NCI-H446 treated with DMSO at 0.1 percent for 48 hours (cell line): ENCODE measurements around the gene FASTKD3.

ENCODE experiments used
- DNase-seq: peaks from one replicate; lab custom pipeline; 2025; lab: John Stamatoyannopoulos, UW

The FASTKD3 gene

DNA sequence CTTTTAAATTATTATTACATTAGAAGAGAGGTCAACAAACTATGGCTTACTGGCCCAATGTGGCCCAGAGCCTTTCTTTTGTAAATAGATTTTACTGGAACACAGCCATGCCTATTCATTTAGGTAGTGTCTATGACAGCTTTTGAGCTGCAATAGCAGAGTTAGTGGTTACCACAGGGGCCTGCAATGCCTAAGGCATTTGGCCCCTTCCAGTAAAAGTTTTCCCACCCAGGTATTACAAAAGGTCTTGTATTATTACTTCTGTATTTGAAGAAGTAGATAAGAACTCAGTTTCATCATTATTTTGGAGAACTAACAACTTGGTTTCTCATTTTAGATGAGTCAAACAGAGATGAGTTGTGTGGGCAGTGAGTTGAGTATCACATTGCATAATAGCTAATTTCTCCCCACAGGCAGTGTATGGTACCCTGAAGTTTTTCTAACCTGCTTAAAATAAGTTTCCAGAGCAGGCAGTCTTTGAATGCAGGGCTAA lies 9.6 kb upstream of the FASTKD3 start:
- DNase-seq = no peak

DNA sequence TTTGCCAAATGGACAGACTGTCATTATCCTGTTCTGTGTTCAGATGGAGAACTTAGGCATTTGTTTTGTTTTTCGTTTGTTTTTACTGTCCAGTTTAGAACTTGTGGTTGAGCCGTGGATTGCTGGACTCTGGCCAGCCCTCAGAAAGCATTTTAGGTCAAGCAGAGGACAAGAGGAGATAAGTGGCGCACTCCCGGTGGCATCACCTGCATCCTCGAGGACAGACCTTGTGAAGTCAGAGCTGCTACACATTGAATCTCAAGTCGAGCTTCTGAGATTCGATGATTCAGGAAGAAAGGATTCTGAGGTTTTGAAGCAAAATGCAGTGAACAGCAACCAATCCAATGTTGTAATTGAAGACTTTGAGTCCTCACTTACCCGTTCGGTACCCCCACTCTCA lies 9.0 kb upstream of the FASTKD3 start:
- DNase-seq = no peak

DNA sequence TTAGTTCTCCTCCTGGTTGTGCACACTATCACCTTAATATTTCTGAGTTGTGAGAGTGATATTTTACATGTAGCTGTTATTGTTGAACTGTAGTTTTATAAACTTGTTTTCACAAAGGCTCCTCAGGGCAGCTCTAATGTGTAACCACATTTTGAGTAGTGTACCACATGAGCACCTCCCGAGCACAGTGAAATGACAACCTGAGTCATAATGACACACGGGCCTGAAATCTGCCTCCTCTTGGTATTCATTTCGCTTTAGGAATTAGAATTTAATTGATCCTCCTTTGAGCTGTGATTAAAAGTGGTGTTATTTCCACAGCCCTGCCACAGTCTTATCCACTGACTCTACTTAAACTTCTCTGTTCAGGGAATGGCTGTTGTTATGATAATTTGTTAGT lies 8.0 kb upstream of the FASTKD3 start:
- DNase-seq = no peak

DNA sequence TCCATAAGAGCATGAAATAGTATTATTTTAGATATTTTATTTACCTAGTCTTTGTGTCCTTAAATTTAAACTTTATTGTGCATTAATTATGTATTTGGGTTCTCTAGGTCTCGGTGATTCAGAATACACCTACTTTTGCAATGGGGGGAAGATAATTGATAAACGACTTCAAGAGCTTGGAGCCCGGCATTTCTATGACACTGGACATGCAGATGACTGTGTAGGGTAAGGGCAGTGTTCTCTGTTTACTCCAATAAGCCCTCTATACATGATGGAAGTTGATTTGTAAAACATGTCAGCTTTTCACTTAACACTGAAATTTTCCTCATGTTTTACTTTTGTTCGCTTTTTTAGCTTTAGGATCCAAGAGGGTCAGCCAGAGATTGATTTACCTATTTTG lies 6.3 kb upstream of the FASTKD3 start:
- no peak for DNase-seq

- no peak for DNase-seq
Observed at GRCh38 chr5:7874639-7875038, 5.8 kb upstream of the FASTKD3 start.

GRCh38 chr5:7873216-7873615 lies 4.4 kb upstream of the FASTKD3 start:
- DNase-seq = no peak

DNA sequence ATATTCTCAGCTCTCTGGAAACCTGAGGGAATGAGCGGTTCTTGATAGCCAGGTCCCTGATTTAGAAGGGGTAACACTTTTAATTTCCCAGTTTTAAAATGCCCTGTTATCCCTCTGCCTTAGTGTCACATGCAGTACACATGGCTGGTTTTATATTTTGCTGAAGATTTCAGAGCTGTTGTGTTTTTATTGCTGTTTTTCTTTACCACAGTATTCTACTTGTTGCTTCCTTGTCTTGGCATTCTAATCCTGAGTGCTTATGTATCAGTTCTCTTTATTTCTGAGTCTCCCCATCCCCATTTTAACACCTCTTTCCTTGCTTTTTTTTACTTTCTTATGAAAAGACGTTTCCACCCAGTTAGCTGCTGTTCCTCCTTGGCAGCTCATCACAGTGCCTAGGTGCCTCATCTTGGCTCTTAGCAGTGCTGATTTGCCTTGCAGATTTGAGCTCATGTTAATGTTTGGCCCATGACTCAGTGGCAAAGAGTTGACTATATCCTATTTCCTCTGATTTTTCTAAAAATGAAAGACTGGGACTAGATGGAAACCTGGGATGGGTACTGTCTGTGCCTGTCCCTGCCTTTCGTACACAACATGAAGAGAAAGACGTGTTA lies 3.8 kb upstream of the FASTKD3 start:
- no peak for DNase-seq

GRCh38 chr5:7871653-7872052 lies 2.8 kb upstream of the FASTKD3 start:
- DNase-seq = no peak

GRCh38 chr5:7869474-7870136 lies 774 bp upstream of the FASTKD3 start:
- DNase-seq = no peak

- no peak for DNase-seq
Observed at GRCh38 chr5:7868427-7868772, 431 bp downstream of the FASTKD3 start.

DNA sequence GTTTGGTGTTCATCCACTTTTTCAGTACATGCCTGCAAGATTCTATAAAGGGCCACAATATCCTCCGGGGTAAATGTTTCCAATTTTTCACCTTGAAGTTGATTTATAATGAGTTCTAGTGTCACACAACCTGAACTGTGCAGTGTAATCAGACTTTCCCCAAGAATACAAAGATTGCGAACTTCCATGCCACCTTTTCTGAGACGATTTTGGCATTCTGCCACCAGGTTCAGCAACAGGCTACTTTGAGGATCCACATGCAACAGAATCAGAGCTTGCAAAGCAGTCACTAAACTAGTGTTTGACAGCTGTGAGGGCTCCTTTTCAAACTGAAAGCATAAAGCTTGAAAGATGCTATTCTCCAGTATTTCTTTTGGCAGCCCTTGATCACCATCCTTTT lies 1.6 kb downstream of the FASTKD3 start:
- no peak for DNase-seq

GRCh38 chr5:7866196-7866595 lies 2.6 kb downstream of the FASTKD3 start:
- no peak for DNase-seq

GRCh38 chr5:7857926-7858632 lies 10.8 kb downstream of the FASTKD3 start:
- DNase-seq = no peak

DNA sequence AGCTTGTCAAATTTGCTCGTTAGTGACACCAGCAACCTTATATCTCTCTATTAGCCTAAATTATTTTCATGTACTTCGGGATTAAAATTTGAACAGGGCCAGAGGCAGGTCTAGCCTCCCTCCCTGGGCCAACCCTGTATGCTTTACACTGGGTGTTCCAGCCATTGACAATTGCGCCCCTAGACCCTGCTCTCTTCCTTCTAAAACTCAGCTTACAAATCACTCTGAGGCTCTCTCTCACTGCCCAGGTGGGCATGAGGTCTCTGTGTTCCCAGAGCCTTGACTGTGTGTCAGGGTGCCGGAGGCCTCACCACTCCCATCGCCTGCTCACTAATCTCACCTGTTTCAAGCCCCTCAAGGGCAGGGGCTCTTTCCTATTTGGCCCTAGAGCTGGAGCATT lies 11.5 kb downstream of the FASTKD3 start:
- no peak for DNase-seq

DNA sequence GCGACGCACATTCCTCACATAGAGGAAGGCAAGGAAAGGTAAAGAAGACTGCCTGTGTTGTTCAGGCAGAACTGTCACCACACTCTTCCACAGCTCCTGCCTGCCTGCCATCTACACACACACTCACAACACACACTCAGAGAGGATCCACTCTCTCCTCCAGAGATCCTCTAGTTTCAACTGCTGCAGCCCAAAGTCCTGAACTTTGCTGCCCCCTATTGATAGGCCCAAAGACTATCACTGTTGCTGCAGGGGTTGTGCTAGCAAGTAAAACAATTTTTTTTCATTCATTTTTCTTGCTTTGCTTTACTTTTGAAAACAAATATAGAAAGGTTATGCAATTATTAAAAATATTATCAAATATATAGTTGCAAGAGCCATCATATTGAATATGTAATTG lies 12.0 kb downstream of the FASTKD3 start:
- no peak for DNase-seq

DNA sequence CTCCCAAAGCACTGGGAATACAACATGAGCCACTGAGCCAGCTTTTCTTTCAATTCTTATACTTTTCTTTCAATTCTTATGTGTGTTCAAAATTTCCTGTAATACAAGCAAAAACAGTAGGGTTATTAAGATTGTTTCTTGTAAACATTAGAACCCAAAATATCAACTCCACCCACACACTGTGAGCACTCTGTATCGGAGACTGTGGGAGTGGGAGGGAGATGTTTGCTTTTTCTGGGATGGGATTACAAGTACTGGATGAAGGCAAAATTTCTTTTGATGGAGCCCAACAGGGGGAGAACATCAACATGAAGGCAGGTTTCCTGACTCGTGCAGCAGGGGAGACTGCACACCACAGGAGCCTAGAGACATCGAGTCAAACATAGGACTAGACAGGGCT lies 13.2 kb downstream of the FASTKD3 start:
- no peak for DNase-seq

- DNase-seq = no peak
Observed at GRCh38 chr5:7852988-7853387, 15.8 kb downstream of the FASTKD3 start.

DNA sequence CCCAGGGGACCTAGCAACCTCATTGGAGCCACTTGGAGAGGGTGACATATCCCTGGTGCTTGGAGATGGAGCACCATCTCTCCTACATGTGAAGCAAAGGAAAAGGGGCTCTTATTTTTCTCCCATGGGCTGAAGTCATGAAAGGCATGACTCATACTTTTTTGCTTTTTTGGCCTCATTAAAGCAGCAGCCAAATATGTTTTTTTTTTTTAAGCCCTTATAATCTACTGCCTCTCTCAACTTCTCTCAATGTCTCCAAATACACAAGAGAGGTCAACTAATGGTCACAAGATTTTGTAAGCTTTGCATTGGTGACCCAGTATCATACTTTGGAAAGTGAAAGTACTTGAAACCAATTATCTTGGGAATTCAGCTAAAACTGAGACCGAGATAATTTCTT lies 16.3 kb downstream of the FASTKD3 start:
- no peak for DNase-seq

- no peak for DNase-seq
Observed at GRCh38 chr5:7851617-7852289, 17.1 kb downstream of the FASTKD3 start.

DNA sequence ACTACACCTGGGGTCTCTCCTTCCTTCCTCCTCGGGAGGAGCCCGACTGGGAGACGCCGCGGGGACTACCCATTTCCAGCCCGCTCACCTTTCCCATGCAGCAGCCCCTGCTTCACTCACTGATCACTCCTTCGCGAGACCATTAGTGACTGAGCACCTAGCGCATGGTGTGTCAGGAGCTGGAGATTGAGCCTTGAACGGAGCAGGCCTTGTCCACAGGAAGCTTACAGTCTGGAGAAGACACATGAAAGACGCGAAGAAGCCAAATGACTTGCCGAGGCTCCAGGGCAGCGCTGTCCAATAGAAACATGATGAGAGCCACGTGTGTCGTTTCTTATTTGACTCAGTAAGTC lies 17.6 kb downstream of the FASTKD3 start:
- no peak for DNase-seq

DNA sequence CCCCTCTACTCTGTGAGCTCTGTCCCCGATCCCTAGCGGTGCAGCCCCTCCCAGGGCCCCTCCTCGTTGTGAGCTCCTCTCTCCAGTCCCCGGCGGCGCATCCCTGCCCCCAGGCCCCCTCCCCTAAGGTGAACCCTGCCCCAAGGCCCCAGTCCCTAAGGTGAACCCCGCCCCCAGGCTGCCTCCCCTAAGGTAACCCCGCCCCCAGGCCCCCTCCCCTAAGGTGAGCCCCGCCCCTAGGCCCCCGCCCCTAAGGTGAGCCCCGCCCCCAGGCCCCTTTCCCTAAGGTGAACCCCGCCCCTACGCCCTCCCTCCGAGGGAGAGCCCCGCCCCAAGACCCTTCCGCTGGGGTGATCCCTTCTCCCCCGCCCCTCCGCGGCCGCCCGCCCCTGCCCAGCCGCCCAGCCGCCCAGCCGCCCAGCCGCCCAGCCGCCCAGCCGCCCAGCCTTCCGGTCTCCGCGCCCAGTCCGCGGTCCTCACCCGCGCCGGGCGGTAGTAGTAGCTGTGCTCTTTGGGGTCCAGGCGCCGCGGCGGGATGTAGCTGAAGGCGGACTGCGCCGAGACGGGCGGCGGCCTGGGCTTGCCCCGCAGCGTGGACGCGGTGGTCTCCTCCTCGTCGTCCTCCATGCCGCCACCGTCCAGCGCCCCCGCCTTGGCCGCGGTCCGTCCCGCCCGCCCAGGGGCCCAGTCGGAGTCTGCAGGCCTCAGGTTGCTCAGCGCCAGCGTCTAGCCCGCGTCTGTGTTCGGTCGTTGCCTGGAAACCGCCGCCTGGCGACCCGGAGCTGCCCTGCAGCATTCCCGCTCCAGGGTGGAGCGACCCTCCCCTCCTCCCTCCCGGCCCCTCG lies 18.2 kb downstream of the FASTKD3 start, which contains the start of gene CFAP90:
Gene CFAP90 (minus strand): TSS at position 739 of the 845 bp plus-strand sequence. CDS start 112 bp downstream, at position 627.
- DNase-seq = no peak
